Activated B cell treated with CpG ODN at 0.5 μM for 24 hours (primary cell): ENCODE data around the gene RMDN2. TPM values are rescaled to one million over a fixed set of nuclear protein-coding genes. Genes with fewer than 3 reads are reported as not detected.
A peak's percentile ranks its signal among the peaks of the same experiment; 100 is the strongest.
"Not testable (repeated sequence)": the region's sequence is repeated elsewhere in the genome, so short reads cannot be mapped to it uniquely, and the experiment has no call there.

Experiments used
- ATAC-seq: fragments of 200-7000 bp; cut with Tn5 transposase; one replicate; pipeline ENCODE4 v1.10.0; 2021; ENCODE audit warnings: low read depth, mild to moderate bottlenecking, moderate library complexity
- CTCF ChIA-PET: fragments of 350-600 bp; sonication (Branson Sonifier 250); formaldehyde crosslinking; loops from one replicate; lab custom pipeline; 2021; ENCODE audit warnings: antibody characterized with exemption; lab: Charles Lee
- POLR2A ChIA-PET: fragments of 350-600 bp; sonication (Branson Sonifier 250); formaldehyde crosslinking; loops from one replicate; lab custom pipeline; 2021; ENCODE audit warnings: antibody characterized with exemption; lab: Charles Lee
- DNase-seq: peaks from one replicate; pipeline ENCODE4 v3.0.0; 2022
- H3K27ac Mint-ChIP-seq: one replicate; pipeline ENCODE4 v1.8.0; 2020; ENCODE audit warnings: mixed read lengths
- H3K27me3 Mint-ChIP-seq: one replicate; pipeline ENCODE4 v1.8.0; 2021; ENCODE audit warnings: mixed read lengths
- H3K36me3 Mint-ChIP-seq: one replicate; pipeline ENCODE4 v1.8.0; 2021; ENCODE audit warnings: low read depth, mixed read lengths
- H3K4me1 Mint-ChIP-seq: one replicate; pipeline ENCODE4 v1.8.0; 2021; ENCODE audit warnings: mixed read lengths
- H3K4me3 Mint-ChIP-seq: one replicate; pipeline ENCODE4 v1.8.0; 2020; ENCODE audit warnings: mild to moderate bottlenecking, mixed read lengths
- H3K9me3 Mint-ChIP-seq: one replicate; pipeline ENCODE4 v1.8.0; 2020; ENCODE audit warnings: mixed read lengths
- intact Hi-C: fragments of 100-400 bp; cut with micrococcal nuclease; formaldehyde crosslinking; loops from one replicate; pipeline ENCODE4 v1.15.1; 2024
- total RNA-seq: library from RNA; stranded (reverse); gene quantifications from 2 replicates; pipeline ENCODE4 v1.2.3, GENCODE V29; 2022
- TF ChIP-seq, protein P1 (sequence below): fragments of 200-600 bp; IDR thresholded peaks from one replicate; pipeline ENCODE4 v1.8.0; 2022; ENCODE audit warnings: antibody characterized with exemption, mild to moderate bottlenecking

The RMDN2 gene
- total RNA-seq, 1 donor from 2014 or later, result 7.0 TPM

DNA sequence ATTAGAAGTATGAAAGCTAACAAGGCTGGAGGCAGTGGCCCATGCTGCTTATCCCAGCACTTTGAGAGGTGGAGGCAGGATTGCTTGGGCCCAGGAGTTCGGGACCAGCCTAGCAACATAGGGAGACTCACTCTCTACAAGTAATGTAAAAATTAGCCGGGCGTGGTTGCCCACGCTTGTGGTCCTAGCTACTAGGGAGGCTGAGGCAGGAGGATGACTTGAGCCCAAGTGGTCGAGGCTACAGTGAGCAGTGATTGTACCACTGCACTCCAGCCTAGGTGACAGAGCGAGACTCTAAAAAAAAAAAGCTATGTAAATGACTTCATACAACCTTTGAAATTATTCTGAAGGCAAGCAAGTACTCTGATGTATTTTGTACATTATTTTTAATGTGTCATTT is 1.5 kb downstream of the RMDN2 start:
- DNase-seq (no peak), ATAC-seq (no peak)
- Mint-ChIP-seq H3K4me1 (peaks cover 40% of the 10 kb centered on the region), H3K27me3 (no peaks in the 10 kb centered on the region), H3K27ac (no peak overlapping the region), H3K9me3 (no peaks in the 10 kb centered on the region), H3K4me3 (no peak overlapping the region), H3K36me3 (peaks cover 18% of the 10 kb centered on the region)
- TF ChIP-seq, protein P1, sequence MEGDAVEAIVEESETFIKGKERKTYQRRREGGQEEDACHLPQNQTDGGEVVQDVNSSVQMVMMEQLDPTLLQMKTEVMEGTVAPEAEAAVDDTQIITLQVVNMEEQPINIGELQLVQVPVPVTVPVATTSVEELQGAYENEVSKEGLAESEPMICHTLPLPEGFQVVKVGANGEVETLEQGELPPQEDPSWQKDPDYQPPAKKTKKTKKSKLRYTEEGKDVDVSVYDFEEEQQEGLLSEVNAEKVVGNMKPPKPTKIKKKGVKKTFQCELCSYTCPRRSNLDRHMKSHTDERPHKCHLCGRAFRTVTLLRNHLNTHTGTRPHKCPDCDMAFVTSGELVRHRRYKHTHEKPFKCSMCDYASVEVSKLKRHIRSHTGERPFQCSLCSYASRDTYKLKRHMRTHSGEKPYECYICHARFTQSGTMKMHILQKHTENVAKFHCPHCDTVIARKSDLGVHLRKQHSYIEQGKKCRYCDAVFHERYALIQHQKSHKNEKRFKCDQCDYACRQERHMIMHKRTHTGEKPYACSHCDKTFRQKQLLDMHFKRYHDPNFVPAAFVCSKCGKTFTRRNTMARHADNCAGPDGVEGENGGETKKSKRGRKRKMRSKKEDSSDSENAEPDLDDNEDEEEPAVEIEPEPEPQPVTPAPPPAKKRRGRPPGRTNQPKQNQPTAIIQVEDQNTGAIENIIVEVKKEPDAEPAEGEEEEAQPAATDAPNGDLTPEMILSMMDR, result no peak
- POLR2A ChIA-PET, result interaction anchor here (0.7 to 0.8 kb wide), 2 partner anchors 8 to 302 kb away, joined by 3 to 4 read pairs; no protein-coding TSS in a partner anchor
- intact Hi-C loops, result loop anchor here (5.0 kb wide), 1 partner anchor 826 kb away; the partner anchor contains the start of gene SRSF7
- CTCF ChIA-PET, result interaction anchor here (0.7 kb wide), 1 partner anchor 474 kb away, joined by 3 read pairs; no protein-coding TSS in a partner anchor

DNA sequence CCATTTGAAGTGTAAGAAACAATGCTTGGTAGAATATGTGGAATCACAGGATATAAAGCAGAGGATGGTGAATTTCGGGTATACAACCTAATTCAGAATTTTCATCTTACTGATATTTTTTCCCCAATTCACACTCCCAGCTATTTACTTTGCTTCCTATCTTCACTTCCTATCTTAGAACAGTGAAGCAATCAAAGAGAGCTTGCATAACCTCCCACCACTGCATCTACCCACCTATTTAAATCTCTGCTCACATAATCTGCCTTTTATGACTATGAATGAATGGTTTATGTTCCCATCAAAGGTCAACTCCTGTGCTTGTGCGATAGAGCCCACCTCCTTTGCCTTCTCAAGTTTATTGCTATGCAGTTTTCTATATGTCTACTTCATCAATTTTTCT is 3.3 kb downstream of the RMDN2 start:
- no peaks in the 10 kb centered on the region for H3K9me3 Mint-ChIP-seq
- ChIA-PET POLR2A (no interaction called here), CTCF (no interaction called here)
- H3K27ac Mint-ChIP-seq, result no peak overlapping the region
- H3K4me1 Mint-ChIP-seq, result peaks cover 41% of the 10 kb centered on the region
- no peak overlapping the region for H3K4me3 Mint-ChIP-seq
- no peaks in the 10 kb centered on the region for H3K27me3 Mint-ChIP-seq
- DNase-seq (no peak), ATAC-seq (no peak)
- H3K36me3 Mint-ChIP-seq, result peaks cover 18% of the 10 kb centered on the region
- TF ChIP-seq, protein P1, result no peak
- intact Hi-C loops, result loop anchor here (5.0 kb wide), 1 partner anchor 824 kb away; the partner anchor contains the start of gene SRSF7

DNA sequence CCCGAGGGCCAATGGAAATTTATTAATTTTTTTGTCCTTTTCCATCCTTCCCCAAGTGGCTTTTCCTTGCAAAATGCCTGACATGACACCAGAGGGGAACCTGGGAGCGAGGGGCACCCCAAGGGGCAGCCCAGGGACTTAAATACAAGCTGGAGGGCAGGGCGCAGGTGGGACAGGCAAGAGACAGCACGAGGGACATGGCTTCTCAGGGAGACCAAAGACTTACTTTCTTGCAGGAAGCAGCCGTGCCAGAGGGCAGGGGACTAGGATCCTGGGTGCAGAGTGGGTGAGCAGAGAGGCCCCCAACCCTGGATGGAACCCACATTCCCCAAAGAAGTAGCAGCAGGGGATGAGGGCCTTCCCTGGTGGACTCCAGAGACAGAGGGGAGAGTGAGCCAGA is 5.3 kb downstream of the RMDN2 start:
- ATAC-seq, CTCF ChIA-PET, H3K9me3 Mint-ChIP-seq, DNase-seq, intact Hi-C loops, H3K4me3 Mint-ChIP-seq, H3K27me3 Mint-ChIP-seq, H3K27ac Mint-ChIP-seq, POLR2A ChIA-PET: not testable (repeated sequence)
- peaks cover 48% of the 10 kb centered on the region for H3K4me1 Mint-ChIP-seq
- peaks cover 15% of the 10 kb centered on the region for H3K36me3 Mint-ChIP-seq

DNA sequence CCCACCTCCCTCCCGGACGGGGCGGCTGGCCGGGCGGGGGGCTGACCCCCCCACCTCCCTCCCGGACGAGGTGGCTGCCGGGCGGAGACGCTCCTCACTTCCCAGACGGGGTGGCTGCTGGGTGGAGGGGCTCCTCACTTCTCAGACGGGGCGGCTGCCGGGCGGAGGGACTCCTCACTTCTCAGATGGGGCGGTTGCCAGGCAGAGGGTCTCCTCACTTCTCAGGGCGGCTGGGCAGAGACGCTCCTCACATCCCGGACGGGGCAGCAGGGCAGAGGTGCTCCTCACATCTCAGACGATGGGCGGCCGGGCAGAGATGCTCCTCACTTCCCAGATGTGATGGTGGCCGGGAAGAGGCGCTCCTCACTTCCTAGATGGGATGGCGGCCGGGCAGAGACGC is 7.8 kb downstream of the RMDN2 start:
- POLR2A ChIA-PET, H3K27ac Mint-ChIP-seq, CTCF ChIA-PET, DNase-seq, H3K27me3 Mint-ChIP-seq, H3K4me3 Mint-ChIP-seq, intact Hi-C loops, ATAC-seq, H3K9me3 Mint-ChIP-seq: not testable (repeated sequence)
- Mint-ChIP-seq H3K4me1 (peaks cover 62% of the 10 kb centered on the region), H3K36me3 (peaks cover 15% of the 10 kb centered on the region)

DNA sequence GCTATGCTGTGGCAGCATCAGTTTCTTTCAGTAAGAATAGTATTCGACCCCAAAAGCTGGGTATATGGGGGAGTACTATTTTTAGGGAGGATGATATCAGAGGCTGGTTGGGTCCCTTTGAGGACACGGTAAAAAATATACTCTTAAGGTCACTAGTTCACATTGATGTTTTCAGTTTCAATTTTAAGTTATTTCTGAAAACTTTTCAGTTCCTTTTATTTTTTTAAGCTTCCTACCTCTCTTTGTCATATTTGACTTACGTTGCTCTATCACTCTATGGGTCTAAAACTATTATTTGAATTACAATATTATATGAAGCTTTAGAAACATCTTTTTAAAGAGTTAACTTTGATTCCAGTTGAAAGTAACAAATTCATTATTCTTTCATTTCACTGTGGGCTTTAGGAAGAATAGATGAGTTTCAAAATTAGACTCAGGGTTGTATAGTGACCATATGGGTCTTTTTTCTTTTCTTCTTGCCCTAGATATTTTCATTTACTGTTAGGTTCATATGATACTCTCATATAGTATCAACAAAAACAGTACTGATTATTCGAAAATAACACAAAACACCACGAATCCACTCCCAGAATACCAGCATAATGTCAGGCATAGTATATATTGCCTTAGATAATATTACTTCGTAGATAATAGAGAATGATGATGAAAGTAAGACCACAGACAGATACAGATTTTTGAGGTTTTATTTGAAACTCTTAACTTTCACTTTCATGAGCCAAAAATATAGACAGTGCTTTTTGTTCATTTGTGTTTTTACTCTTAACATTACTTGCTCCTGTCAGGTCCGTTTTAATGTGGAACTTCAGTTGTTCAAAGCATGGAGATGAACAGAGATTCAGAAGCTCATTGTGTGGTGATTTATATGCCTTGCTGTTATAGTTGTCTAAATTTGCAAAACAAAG is 9.8 kb downstream of the RMDN2 start:
- no peaks in the 10 kb centered on the region for H3K9me3 Mint-ChIP-seq
- peaks cover 10% of the 10 kb centered on the region for H3K36me3 Mint-ChIP-seq
- TF ChIP-seq, protein P1, result no peak
- ChIA-PET CTCF (interaction anchor here (1.2 kb wide), 1 partner anchor 11 kb away, joined by 4 read pairs; no protein-coding TSS in a partner anchor), POLR2A (interaction anchor here (0.7 to 2.1 kb wide), 3 partner anchors 8 to 42 kb away, joined by 3 to 34 read pairs (median 3); partner anchors contain the start of gene RMDN2)
- peak overlapping the region; percentile 74 for H3K4me3 Mint-ChIP-seq
- ATAC-seq, result peak; percentile 81
- intact Hi-C loops, result loop anchor here (1.0 to 2.0 kb wide), 4 partner anchors 10 to 704 kb away; partner anchors contain the start of genes CEBPZ, NDUFAF7 and RMDN2
- H3K27me3 Mint-ChIP-seq, result no peaks in the 10 kb centered on the region
- H3K27ac Mint-ChIP-seq, result peak overlapping the region; percentile 87
- peaks cover 77% of the 10 kb centered on the region for H3K4me1 Mint-ChIP-seq
- no peak for DNase-seq

DNA sequence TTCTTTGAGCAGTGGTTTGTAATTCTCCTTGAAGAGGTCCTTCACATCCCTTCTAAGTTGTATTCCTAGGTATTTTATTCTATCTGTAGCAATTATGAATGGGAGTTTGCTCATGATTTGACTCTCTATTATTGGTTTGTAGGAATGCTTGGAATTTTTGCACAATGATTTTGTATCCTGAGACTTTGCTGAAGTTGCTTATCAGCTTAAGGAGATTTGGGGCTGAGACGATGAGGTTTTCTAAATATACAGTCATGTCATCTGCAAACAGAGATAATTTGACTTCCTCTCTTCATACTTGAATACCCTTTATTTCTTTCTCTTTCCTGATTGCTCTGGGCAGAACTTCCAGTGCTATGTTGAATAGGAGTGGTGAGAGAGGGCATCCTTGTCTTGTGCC is 12.5 kb downstream of the RMDN2 start:
- Mint-ChIP-seq H3K4me1 (peaks cover 74% of the 10 kb centered on the region), H3K4me3 (peak overlapping the region; percentile 50), H3K27ac (peak overlapping the region; percentile 31)
- H3K36me3 Mint-ChIP-seq, H3K27me3 Mint-ChIP-seq, CTCF ChIA-PET, H3K9me3 Mint-ChIP-seq, ATAC-seq, POLR2A ChIA-PET, intact Hi-C loops, DNase-seq: not testable (repeated sequence)

DNA sequence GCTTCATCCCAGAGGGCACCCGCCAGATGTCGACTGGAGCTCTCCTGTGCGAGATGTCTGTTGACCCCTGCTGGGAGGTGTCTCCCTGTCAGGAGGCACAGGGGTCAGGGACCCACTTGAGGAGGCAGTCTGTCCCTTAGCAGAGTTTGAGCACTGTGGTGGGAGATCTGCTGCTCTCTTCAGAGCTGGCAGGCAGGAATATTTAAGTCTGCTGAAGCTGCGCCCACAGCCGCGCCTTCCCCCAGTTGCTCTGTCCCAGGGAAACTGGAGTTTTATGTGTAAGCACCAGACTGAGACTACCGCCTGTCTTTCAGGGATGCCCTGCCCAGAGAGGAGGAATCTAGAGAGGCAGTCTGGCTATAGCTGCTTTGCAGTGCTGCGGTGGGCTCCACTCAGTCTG is 16.2 kb downstream of the RMDN2 start:
- H3K36me3 Mint-ChIP-seq, CTCF ChIA-PET, POLR2A ChIA-PET, ATAC-seq, H3K27me3 Mint-ChIP-seq, H3K27ac Mint-ChIP-seq, intact Hi-C loops, H3K4me3 Mint-ChIP-seq, DNase-seq, H3K9me3 Mint-ChIP-seq: not testable (repeated sequence)
- peaks cover 48% of the 10 kb centered on the region for H3K4me1 Mint-ChIP-seq
